Stimulated activated CD4-positive, alpha-beta T cell treated with anti-CD3 and anti-CD28 coated beads, Interleukin-4, amount 100 ng/mL, for 1 hour (primary cell): ENCODE results near the gene CDC16.
"Not testable (repeated sequence)": the region's sequence is repeated elsewhere in the genome, so short reads cannot be mapped to it uniquely, and the experiment has no call there.

Experiments used
- DNase-seq: peaks from one replicate; pipeline ENCODE4 v3.0.0-alpha.2; 2020

CDC16 gene, protein sequence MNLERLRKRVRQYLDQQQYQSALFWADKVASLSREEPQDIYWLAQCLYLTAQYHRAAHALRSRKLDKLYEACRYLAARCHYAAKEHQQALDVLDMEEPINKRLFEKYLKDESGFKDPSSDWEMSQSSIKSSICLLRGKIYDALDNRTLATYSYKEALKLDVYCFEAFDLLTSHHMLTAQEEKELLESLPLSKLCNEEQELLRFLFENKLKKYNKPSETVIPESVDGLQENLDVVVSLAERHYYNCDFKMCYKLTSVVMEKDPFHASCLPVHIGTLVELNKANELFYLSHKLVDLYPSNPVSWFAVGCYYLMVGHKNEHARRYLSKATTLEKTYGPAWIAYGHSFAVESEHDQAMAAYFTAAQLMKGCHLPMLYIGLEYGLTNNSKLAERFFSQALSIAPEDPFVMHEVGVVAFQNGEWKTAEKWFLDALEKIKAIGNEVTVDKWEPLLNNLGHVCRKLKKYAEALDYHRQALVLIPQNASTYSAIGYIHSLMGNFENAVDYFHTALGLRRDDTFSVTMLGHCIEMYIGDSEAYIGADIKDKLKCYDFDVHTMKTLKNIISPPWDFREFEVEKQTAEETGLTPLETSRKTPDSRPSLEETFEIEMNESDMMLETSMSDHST

DNA sequence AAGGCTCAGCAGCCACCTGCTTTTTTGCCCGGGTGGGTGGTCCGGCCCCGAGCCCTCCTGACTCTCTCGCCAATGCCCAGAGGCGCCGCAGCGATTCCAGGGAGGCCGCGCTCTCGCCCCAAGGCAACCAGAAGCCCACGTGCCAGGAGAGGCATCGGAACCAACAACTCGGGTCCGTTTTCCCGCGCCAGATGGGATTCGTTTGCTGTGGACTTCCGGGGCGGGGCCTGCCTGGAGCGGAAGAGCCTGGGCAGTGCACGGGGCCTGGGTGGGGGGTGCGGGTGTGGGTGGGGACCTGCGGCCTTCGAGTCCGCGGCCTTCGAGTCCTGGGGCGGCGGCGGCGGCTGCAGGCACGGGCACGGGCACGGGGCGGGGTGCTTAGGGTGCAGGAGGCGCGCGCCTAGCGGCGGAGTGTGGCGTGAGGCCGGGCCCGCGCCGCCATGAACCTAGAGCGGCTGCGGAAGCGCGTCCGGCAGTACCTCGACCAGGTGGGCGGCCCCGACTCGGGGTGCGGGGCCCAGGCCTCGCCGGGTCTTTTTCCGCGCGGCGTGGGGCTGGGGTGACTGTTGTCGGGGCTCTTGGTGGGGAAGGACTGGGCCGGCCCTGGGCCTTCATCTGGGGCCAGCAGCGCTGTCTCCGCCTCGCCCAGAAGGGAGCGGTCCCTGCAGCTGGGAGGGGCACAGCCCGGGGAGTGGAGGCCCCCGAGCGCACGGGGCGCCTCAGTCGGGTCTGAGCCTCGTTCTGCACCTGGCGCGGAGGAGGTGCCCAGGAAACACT is at the start of gene CDC16:
CDC16 (plus strand) TSS at position 253 of the 777 bp plus-strand sequence; CDS start at position 441, 188 bp downstream.
- DNase-seq, result peak; percentile 92

DNA sequence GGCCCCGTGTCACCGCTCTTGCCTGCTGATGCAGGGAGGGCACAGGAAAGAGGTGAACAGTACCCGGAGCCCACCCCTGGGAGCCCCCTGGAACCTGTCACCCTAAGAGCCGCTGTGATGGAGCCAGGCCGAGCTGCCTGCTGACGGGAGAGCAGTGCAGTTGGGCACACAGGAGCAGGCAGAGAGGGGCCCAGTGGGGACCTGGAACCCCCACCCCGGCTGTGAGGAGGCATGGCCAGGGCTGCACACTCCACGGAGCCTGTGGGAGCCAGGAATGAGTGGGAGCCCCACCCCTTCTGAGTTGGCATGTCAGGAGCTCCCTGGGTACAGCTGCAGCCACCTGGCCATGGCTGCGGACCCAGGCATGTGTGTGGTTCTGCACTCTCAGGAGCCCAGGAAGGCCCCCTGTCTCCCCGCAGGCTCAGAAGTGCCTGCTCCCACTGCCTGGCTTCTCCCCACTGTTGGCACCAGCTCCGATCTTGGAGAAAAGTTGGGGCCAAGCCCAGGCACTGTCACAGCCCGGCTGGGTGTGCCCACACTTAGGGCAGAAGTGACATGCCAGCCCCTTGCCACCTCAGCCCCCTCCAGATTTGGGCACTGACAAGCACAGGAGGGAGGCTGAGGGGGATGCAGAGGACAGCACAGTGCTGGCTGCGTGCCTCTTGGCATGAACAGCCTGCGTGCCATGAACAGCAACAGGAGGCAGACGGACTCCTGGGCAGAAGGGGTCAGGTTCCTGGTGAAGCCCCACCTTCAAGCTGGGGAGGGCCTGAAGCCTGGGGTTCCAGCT is 49.3 kb upstream of the CDC16 start:
- DNase-seq, result no peak

DNA sequence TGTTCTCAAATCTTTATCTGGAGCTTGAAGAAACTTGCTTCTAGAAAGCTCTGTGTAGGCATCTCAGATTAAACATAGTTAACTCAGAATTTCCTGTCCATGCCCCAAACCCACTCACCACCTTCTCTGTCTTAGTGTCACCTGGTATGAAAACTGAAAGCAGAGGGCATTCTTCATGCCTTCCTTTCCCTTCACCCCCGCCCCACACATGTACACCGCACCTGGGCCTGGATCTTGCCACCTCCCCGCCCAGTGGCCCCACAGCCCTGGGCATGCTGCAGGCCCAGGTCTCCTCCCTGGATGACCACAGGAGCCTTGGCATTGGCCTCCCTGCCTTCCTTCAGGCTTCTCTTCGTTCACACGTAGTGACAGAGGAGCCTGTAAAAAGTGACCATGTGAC is 39.8 kb upstream of the CDC16 start:
- DNase-seq, result no peak

DNA sequence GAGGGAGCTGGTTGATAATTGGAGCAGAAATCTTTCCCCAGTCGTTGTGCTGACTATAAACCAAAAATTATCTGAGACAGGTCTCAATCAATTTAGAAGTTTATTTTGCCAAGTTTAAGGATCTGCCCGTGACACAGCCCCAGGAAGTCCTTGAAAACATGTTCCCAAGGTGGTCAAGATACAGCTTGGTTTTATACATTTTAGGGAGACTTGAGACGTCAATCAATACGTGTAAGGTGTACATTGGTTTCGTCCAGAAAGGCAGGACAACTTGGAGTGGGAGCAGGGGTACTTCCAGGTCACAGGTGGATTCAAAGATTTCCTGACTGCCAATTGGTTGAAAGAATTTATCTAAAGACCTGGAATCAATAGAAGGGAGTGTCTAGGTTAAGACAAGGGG is 38.1 kb upstream of the CDC16 start:
- DNase-seq, result no peak

DNA sequence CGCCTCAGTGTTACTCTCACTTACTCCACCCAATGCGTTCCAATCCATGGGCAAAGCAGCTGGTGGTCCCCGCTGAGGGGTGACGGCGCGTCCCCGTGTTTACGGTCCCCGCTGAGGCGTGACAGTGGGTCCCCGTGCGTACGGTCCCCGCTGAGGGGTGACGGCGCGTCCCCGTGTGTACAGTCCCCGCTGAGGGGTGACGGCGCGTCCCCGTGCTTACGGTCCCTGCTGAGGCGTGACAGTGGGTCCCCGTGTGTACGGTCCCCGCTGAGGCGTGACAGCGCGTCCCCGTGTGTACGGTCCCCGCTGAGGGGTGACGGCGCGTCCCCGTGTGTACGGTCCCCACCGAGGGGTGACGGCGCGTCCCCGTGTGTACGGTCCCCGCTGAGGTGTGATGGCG is 36.1 kb upstream of the CDC16 start:
- no peak for DNase-seq

DNA sequence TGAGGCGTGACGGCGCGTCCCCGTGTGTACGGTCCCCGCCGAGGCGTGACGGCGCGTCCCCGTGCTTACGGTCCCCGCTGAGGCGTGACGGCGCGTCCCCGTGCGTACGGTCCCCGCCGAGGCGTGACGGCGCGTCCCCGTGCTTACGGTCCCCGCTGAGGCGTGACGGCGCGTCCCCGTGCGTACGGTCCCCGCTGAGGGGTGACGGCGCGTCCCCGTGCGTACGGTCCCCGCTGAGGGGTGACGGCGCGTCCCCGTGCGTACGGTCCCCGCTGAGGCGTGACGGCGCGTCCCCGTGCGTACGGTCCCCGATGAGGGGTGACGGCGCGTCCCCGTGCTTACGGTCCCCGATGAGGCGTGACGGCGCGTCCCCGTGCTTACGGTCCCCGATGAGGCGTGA is 35.2 kb upstream of the CDC16 start:
- DNase-seq, result not testable (repeated sequence)

DNA sequence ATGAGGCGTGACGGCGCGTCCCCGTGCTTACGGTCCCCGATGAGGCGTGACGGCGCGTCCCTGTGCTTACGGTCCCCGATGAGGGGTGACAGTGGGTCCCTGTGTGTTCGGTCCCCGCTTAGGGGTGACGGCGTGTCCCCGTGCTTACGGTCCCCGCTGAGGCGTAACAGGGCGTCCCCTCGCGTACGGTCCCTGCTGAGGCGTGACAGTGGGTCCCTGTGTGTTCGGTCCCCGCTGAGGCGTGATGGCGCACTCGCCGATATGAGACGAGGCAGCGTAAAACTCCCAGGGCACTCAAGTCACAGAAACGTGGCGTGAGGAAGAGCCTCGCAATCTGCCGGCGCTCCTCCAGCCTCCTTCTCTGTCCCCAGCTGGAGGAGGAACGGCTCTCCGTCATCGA is 34.7 kb upstream of the CDC16 start:
- DNase-seq, result no peak

DNA sequence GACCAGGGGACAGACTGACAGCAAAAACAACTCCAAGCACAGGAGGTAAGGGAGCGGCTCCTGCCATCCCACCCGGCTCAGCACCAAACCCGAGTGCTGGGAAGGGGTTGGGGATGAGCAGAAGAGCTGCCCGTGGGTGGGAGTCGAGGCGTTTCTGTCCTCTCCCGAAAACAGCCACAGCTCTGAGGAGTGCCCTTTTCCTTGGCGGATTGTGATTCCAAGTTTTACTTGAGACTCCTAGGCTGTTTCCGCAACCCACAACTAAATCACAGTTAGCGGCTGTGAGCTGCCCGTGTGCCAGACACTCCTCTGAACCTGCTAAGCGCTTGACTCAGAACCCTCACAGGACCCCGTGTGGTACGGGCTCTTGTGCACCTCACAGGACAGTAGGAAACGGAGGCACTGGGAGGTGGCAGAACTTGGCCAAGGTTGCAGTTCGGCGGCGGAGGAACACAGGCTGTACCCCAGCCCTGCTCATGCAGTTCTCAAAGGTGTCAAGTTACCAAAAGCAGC is 34.2 kb upstream of the CDC16 start:
- DNase-seq, result no peak

DNA sequence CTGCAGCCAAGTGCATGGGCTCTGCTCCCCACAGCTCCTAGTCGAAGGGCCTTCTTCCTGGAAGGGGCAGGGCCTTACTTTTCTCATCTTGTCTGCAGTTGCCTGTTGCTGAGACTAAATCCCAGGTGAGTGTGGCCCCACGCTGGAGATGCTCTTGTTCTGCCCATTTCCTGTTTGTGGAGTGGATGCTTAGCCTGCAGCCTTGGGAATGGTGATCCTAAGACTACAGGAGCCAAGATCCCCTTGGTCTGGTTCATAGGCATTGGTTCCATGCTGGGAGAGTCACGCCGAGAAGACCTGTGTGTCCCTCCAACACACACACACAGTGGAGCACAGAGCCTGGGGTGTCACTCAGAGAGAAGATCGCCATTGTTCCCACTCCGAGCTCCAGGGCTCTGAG is 32.1 kb upstream of the CDC16 start:
- DNase-seq, result no peak

DNA sequence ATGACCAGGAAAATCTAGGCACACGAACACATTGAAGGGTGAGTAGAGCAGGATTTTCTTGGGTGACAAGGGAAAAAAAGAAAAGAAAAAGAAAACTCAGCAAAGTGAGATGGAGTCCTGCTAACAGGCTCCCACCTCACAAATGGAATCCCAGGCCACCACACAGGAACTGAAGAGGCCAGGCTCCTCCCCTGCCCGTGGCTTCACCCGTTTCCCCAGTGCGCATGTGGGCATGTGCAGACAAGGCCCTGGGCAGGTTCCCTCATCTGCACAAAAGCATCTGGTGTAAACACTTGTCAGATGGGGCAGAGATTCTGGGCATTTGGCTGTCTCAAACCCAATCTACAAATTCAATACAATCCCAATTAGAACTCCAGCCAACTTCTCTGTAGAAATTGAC is 31.2 kb upstream of the CDC16 start:
- peak; percentile 34 for DNase-seq

DNA sequence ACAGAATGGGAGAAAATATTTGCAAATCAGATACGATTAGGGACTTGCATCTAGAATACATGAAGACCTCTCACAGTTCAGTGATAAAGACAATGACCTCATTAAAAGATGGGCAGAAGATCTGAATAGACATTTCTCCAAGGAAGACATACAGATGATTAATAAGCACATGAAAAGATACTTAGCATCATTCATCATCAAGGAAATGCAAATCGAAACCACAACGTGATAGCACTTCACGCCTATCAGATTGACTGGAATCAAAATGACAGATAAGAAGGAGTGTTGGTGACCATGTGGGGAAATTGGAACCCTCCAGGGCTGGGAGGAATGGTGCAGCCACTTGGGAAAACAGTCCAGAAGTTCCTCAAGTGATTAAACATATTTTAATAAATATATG is 29.8 kb upstream of the CDC16 start:
- DNase-seq, result no peak

DNA sequence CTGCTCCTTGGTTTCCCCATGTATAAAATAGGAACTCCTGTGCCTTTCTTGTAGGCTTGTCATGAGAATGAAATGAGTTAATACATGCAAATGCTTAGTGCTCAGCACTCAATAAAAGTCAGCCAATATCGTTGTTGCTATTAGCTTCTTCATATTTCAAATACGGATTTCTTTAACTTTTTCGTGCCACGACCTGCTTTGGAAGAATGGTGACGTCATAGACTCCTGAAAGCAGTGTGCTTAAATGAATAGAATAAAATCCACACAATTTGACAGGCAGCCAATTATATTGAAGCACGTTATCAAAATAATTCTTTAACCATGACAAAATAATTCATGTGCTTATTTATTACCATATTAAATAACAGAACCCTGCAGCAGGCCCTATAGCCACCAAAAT is 26.6 kb upstream of the CDC16 start:
- DNase-seq, result no peak

DNA sequence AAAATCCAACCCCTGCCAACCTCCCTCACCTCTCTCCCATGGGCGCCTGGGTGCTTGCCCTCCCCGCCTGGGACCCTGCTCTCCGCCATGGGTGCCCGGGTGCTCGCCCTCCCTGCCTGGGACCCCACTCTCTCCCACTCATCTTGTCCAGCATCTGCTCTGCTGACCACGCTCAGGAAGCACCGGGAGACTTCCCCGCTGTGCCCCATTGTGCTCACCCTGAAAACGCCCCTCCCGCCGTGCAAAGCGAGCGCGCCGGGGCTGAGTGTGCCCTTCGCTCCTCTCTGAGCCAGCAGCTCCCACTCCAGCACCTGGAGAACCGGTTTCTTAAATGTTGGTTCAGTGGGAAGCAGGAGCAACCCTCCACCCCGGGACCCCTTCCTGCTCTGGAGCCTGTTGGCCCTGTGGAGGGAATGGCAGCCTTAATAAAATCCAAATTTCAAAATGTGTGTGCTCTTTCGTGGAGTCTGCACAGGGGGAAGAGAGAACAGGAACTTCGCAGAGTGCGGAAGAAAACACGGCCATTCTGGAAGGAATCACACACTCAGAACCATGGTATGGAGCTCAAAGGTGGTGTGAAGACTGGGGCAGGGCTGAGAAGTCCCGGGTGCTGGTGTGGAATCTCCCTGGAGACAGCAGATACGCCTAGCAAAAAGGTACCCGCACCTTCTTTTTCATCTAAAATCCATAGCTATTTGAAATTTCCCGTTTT is 23.1 kb upstream of the CDC16 start:
- DNase-seq, result no peak

DNA sequence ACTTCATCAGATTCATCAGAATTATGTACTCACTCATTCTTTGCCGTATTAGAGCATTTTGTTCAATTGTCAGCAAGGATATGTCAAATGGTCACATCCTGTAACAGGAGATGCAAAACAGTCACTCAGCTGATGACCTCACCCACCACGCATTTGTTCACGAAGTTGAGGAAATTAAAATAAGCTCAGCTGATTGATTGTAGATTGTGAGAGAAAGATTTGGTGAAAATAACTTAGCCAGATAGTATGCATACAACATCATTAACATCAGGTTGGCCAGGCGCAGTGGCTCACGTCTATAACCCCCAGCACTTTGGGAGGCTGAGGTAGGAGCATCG is 22.6 kb upstream of the CDC16 start:
- no peak for DNase-seq

DNA sequence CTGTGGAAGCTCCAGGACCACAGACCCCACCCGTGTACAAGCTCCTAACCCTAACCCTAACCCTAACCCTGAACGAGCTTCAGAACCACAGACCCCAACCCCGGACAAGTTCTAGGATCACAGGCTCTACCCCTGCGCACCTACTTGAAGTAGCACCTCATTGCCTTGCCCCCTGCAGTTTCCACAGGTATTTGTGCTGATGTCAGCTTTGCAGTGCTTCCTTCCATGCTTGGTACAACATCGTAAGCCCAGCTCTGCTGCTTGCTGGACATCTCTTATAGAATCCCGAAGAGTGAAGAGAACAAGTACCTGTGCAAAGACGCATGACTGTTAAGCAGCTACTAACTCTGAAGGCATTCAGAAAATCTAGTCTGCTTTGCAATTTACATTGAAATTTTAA is 20.7 kb upstream of the CDC16 start:
- DNase-seq, result no peak

DNA sequence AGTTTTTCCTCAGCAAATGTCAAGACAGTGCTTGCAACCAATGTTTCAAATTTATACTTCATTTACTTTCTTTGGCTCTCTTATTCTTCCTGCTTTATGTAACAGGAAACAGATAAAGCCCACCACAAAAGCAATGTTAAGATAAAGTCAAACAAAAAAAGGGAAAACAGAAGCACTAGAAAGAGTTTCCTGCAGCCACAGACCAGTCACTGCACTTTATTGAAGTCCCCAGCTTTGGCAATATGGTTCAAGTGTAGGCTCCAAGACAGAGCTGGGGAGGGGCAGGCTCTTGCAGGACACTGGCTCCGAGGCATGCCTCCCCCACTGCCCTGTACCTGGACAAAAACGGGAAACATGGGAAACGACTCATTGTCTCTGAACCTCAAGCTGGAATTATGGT is 15.3 kb upstream of the CDC16 start:
- no peak for DNase-seq

DNA sequence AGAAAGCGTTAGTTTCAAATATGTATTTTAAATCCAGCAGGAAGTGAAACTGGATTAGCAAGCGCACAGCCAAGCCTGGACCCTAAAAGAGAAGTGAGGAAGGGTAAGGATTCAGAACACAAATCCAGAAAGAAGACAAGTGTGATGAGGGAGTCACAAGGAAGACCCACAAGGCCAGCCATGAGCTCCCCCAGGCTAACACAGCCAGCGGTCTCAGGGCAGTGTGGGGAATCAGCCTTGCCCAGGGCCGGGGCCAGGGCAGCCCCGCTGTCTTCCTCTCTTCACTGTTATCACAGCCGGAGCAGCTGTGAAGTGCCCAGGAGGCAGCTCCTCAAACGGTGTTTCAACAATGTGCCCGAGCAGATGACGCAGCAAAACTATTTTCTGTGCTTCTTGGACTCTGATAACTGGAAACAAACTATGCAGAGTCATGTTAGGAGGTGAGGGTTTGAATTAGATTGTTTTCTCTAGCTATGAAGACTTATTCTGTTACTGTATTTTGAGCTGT is 12.2 kb upstream of the CDC16 start:
- DNase-seq, result no peak

DNA sequence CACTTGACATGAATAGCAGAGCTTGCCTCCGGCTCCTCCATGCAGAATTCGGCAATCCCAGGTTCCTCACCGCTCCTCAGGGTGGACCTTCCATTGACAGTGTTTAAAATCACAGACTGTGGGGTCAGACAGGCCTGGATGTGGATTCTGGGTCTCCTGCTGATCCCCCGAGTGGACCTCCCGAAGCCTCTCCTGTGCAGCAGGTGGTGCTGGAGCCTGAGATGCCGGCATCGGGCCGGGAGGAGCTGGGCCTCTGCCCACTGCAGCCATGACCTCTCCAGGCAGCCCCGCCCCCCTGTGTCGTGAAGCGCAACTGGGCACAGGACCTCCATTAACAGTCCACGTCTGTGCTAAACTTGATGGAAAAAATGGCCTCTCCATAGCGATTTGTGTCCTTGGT is 10.5 kb upstream of the CDC16 start:
- DNase-seq, result no peak

DNA sequence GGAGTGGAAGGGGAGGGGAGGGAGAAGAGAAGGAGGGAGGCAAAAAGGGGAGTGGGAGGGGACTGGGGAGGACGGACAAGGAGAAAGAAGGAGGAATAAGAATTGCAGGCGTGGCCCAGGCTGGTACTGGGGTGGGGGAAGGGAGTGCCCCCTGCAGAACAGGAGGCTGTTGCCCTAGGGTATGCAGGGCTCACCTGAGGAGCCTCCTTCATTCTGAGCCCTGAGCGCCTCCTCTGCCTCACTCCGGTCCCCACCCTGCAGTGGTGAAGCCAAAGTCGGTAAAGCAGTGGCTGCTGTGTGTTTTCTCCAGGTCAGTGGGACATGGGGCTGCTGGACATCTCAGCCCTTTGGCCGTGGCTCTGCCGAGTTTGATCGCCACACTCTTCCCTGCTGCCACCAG is 9.1 kb upstream of the CDC16 start:
- no peak for DNase-seq

DNA sequence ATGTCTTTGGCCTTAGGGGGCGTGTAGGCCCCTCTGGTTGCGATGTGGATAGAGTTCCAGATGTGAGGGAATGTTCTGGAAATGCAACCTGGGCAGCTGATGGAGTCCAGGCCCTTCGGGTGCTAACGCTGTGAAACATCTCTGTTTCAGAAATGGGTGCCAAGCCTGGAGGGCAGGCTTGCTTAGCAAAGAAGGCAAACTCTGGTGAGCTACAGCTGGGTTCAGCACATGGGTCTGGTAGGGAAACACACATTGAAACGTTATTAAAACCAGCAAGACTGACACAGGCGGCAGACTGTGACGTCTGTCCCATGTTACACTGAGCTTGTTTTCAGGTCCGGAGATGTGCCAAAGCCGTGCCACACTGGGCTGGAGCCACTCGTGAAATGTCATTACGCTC is 8.6 kb upstream of the CDC16 start:
- no peak for DNase-seq

DNA sequence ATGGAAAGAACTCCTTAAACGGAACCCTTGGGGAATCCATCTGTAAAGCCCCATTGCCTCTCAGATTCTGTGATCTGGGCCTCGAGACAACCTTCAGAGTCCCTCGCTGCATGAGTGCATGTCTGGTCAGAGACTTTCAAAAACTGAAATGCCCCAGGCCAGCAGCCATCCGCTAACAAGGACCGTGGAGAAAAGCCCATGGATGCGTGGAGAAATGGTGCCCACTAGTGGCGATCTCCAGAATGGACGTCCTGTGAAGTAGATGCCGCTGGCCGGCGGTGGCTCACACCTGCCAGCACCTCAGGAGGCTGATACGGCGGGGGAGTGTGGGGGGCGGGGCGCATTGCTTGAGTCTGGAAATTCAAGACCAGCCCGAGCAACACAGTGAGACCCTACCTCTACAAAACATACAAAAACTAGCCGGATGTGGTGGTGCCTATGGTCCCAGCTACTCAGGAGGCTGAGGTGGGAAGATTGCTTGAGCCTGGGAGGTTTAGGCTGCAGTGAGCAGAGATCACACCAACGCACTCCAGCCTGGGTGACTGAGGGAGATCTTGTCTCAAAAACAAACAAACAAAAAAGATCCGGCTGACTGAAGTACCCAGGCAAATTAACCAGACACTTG is 7.9 kb upstream of the CDC16 start:
- DNase-seq, result peak; percentile 84

DNA sequence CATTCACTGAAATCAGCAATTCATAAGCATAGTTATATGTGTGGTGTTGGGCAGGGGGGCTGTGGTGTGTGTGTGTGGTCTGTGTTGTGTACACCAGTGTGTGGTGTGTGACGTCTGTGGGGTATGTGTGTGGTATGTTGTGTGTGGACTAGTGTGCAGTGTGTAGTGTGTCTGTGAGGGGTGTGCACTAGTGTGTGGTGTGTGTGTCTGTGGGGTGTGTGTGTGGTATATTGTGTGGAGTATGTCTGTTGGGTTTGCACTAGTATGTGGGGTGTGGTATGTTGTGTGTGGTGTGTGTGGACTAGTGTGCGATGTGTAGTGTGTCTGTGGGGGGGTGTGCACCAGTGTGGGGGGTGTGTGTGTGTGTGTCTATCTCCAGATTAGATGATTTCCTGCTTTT is 7.2 kb upstream of the CDC16 start:
- no peak for DNase-seq
